ENCODE measurements around the gene COG5. TPM values are rescaled to one million over a fixed set of nuclear protein-coding genes. Genes with fewer than 3 reads are reported as not detected.

COG5 gene
- total and polyA plus RNA-seq, 9 of the 15 experiments (the other 6 are each of a cell fraction or from before 2014, with no cell fraction given) = 15.3 to 75.1 (median 56.4) TPM

GRCh38 chr7:107322015-107322414 lies 241.7 kb downstream of the COG5 start (continued):
- TF ChIP-seq PATZ1 (CRISPR knock-in tag; IDR thresholded peaks at IDR 0.05; ENCODE audit: borderline replicate concordance) = no peak
- no peak for TF ChIP-seq NFYB (IDR thresholded peaks at IDR 0.05; ENCODE audit: extremely low read depth, insufficient read length)
- TF ChIP-seq MTA3 (IDR thresholded peaks at IDR 0.05; ENCODE audit: borderline replicate concordance) = no peak
- TF ChIP-seq THRA (IDR thresholded peaks at IDR 0.05) = no peak
- TF ChIP-seq HDAC3 (IDR thresholded peaks at IDR 0.05; ENCODE audit: borderline replicate concordance, partially characterized antibody) = peak; percentile 76
- peak; percentile 91 for TF ChIP-seq TEAD4 (IDR thresholded peaks at IDR 0.05; ENCODE audit: low read length)
- TF ChIP-seq TEAD4 (CRISPR knock-in tag; IDR thresholded peaks at IDR 0.05; ENCODE audit: borderline replicate concordance) = no peak
- TF ChIP-seq RBM25 (IDR thresholded peaks at IDR 0.05; ENCODE audit: low read depth, low read length, severe bottlenecking) = no peak
- TF ChIP-seq HNRNPUL1 (IDR thresholded peaks at IDR 0.05; ENCODE audit: low read length) = no peak
- peak; percentile 17 for TF ChIP-seq CCNT2 (IDR thresholded peaks at IDR 0.05; ENCODE audit: borderline replicate concordance, extremely low read depth, insufficient read length, low read depth, low read length)
- no peak for TF ChIP-seq SRSF7 (optimal IDR thresholded peaks at IDR 0.05; ENCODE audit: low read depth, low read length)
- TF ChIP-seq MYBL2 (IDR thresholded peaks at IDR 0.05; ENCODE audit: low read depth) = no peak
- TF ChIP-seq MYBL2 (CRISPR knock-in tag; IDR thresholded peaks at IDR 0.05; ENCODE audit: borderline replicate concordance) = no peak
- TF ChIP-seq SIRT6 (IDR thresholded peaks at IDR 0.05; ENCODE audit: low read depth, low read length) = no peak
- peak; percentile 70 for TF ChIP-seq EP300 (IDR thresholded peaks at IDR 0.05; ENCODE audit: low read length)
- TF ChIP-seq MAFG (tag; conservative IDR thresholded peaks at IDR 0.05) = no peak
- TF ChIP-seq TFAM (CRISPR knock-in tag; conservative IDR thresholded peaks at IDR 0.05) = no peak
- TF ChIP-seq ZSCAN32 (CRISPR knock-in tag; IDR thresholded peaks at IDR 0.05) = no peak
- no peak for TF ChIP-seq ZNF707 (CRISPR knock-in tag; conservative IDR thresholded peaks at IDR 0.05)
- no peak for TF ChIP-seq SETDB1 (IDR thresholded peaks at IDR 0.05; ENCODE audit: low read length)
- TF ChIP-seq NFE2L1 (tag; IDR thresholded peaks at IDR 0.05; ENCODE audit: borderline replicate concordance, low read depth) = no peak
- peak; percentile 70 for TF ChIP-seq CREM (IDR thresholded peaks at IDR 0.05; ENCODE audit: low read depth)
- TF ChIP-seq PBX2 (CRISPR knock-in tag; IDR thresholded peaks at IDR 0.05; ENCODE audit: low read depth) = no peak
- no peak for TF ChIP-seq PBX2 (tag; conservative IDR thresholded peaks at IDR 0.05; ENCODE audit: low read depth)
- TF ChIP-seq ZNF75A (CRISPR knock-in tag; IDR thresholded peaks at IDR 0.05) = no peak
- TF ChIP-seq NR3C1 (CRISPR knock-in tag; IDR thresholded peaks at IDR 0.05) = no peak
